NCI-H82 (cell line): ENCODE measurements around the gene PPP1R15A.
"Not testable (repeated sequence)": the region's sequence is repeated elsewhere in the genome, so short reads cannot be mapped to it uniquely, and the experiment has no call there.

Experiments used
- DNase-seq: peaks from one replicate; lab custom pipeline; 2025; lab: John Stamatoyannopoulos, UW

PPP1R15A gene

GRCh38 chr19:48881741-48882657 is 9.8 kb downstream of the PPP1R15A start:
- peak; percentile 75 for DNase-seq

GRCh38 chr19:48883726-48884125 is 11.5 kb downstream of the PPP1R15A start:
- no peak for DNase-seq

DNA sequence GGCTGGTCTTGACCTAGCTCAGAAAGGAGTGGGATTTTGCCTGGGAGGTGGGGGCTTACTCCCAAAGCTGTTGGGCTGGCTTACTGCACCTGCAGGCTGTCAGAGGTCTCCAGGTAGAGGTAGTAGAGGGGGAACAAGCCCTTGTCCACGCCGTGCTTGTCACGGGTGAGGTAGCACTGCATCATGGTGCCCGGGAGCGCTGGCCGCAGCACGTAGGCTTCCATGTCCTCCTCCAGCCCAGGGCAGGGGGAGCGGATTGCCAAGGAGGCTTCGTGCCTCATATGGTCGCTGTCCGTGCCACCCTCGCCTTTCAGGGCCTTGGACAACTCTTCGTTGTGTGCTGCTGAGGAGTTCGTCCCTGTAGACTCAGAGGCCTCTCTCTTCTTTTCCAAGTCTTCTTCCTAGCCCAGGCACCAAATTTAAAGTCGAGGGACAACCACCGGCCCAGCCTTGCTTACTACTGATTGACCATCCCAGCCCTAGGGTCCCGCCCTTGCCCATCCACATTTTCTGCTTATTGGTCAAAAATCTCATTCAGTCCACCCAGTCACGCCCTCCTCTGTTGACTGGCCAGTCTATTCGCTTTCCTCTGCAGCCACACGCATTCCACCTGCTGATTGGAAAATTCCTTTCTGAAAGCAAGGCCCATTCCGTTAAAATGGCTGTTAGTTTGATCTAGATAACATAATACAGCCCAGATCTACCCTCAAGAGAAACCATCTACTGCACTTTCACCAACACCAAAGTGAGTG is 15.8 kb downstream of the PPP1R15A start:
- DNase-seq: no peak

DNA sequence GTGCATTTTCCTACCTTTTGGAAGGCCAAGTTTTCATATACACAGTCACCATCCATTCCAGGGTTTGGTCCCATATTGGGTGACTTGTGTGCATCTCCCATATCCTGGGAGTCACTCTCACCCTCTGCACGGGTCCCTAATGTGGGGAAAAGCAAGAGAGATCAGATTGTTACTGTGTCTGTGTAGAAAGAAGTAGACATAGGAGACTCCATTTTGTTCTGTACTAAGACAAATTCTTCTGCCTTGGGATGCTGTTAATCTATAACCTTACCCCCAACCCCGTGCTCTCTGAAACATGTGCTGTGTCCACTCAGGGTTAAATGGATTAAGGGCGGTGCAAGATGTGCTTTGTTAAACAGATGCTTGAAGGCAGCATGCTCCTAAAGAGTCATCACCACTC is 17.3 kb downstream of the PPP1R15A start:
- not testable (repeated sequence) for DNase-seq

GRCh38 chr19:48890551-48890950 is 18.3 kb downstream of the PPP1R15A start:
- peak; percentile 50 for DNase-seq

DNA sequence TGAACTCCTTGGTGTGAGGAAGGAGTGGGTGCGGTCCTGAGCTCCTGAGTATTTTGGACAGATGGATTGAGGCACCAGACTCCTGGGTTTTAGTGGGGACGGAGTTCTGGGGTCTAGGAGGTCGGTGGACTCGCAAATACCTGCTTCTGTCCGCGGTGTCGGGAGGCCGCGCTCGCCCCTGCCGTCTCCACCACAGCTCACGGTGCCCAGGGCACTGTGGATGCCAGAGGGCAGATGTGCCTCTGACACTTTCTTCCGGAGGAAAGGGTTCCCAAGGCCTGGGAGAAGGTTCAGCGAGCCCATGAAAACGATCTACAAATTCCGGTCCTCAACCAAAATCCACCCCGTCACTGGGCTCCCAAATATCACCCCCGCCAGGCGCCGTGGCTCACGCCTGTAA is 23.0 kb downstream of the PPP1R15A start:
- DNase-seq: no peak

- DNase-seq: peak; percentile 31
Observed at GRCh38 chr19:48896191-48896720, 24.0 kb downstream of the PPP1R15A start.

GRCh38 chr19:48897181-48897580 is 25.0 kb downstream of the PPP1R15A start:
- no peak for DNase-seq

- peak; percentile 62 for DNase-seq
Observed at GRCh38 chr19:48899386-48899749, 27.1 kb downstream of the PPP1R15A start.

DNA sequence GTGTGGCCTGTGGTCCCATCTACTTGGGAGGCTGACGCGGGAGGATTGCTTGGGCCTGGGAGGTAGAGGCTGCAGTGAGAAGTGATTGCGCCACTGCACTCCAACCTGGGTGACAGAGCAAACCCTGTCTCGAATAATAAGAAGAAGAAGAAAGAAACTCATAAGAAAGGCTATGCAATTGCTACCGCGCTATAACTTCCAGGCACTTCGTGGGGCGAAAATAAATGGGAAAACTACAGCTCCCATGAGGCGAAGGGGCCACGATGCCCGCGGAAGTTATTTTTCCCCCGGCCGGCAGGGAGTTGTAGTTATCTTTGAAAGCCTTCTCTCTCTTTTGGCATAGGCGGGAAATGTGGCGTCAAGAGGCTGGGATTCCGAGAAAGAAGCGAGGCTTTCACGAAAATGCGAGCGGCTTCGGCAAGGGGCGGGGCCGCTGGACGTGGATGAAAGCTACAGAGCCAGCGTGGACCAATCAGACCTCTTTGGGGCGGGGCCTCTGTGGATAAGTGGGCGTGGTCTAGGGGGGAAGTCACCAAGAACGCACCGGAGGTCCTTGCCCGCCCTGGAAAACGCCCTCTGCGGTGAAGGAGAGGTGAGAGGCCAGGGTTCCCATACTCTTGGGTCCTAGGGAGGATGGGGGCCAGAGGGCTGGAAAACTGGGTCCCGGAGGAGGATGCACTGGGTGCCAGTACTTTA is 27.7 kb downstream of the PPP1R15A start, which contains the start of gene NUCB1:
NUCB1 (plus strand) TSS at position 532 of the 696 bp plus-strand sequence. CDS start 485 bp downstream, outside the sequence.
- DNase-seq: peak; percentile 99

DNA sequence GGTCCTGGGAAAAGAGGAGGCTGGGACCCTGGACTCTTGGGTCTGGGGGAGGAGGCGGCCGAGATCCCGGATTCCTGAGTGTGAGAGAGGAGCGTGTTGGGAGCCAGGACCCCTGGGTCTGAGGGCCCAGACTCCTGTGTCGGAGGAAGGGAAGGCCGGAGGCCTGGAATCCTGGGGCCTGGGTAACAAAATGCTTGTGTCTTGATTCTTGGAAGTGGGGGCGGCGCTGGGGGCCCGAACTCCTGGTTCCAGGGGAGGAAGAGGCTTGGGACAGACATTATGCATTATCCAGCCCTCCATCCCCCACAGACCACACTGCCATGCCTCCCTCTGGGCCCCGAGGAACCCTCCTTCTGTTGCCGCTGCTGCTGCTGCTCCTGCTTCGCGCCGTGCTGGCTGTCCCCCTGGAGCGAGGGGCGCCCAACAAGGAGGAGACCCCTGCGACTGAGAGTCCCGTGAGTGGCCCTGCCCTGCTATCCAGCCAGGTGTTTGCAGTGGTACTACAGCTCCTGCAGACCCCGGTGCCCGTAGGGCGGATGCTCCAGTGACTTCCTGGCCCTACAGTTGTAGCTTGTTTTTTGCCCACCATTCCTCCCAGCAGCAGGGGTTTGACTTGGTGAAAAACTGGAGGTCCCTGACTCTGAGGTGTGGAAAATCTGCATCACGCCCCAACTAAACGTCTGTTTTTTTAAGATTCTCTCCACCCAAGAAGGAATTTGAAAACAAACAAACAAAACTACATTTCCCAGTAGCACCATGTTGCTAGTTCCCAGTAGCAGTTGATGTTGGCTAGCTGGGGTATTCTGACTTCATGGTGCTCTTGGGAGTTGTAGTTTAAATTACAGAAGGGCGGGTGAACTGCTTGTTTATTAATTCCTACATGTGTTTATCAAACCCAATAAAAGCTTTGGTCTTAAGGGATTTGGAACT is 28.5 kb downstream of the PPP1R15A start:
- DNase-seq: peak; percentile 45

GRCh38 chr19:48902291-48902690 is 30.1 kb downstream of the PPP1R15A start:
- not testable (repeated sequence) for DNase-seq

DNA sequence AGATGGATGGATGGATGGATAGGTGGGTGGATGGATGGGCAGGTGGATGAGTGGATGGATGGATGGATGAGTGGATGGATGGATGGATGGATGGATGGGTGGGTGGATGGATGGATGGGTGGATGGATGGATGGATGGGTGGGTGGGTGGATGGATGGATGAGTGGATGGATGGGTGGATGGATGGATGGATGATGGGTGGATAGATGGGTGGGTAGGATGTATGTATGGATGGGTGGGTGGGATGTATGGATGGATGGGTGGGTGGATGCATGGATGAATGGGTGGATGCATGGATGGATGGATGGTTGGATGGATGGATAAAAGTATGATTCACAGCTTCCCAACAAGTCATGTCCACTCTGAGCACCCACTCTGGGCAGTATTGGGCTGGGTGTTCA is 31.6 kb downstream of the PPP1R15A start:
- DNase-seq: not testable (repeated sequence)

GRCh38 chr19:48905664-48906063 is 33.4 kb downstream of the PPP1R15A start:
- no peak for DNase-seq

DNA sequence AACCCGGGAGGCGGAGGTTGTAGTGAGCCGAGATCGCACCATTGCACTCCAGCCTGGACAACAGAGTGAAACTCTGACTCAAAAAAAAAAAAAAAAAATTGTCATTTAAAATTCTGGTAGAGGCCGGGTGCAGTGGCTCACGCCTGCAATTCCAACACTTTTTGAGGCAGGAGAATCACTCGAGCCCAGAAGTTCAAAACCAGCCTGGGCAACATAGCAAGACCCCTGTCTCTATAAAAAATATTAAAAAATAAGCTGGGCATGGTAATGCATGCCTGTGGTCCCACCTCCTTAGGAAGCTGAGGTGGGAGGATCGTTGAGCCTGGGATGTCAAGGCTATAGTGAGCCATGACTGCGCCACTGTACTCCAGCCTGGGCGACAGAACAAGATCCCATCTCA is 34.1 kb downstream of the PPP1R15A start:
- DNase-seq: no peak

DNA sequence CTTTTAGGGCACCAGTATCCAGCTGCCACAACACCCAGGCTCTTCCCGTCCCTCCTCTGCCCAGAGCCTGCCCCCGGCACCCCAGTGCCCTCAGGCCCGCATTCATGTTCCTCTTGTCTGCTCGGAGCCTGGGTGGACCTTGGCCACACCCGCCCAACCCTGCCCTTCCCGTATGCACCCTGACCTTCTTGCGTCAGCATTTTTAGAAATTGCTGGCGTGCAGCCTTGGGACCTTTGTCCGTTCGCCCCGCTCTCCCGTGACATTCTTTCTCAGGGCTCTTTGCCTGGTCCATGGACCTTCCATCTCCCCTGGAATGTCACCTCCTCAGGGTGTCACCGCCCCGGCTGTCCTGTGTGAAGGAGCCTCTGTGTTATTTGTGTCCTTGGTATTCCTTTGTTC is 35.5 kb downstream of the PPP1R15A start:
- no peak for DNase-seq

DNA sequence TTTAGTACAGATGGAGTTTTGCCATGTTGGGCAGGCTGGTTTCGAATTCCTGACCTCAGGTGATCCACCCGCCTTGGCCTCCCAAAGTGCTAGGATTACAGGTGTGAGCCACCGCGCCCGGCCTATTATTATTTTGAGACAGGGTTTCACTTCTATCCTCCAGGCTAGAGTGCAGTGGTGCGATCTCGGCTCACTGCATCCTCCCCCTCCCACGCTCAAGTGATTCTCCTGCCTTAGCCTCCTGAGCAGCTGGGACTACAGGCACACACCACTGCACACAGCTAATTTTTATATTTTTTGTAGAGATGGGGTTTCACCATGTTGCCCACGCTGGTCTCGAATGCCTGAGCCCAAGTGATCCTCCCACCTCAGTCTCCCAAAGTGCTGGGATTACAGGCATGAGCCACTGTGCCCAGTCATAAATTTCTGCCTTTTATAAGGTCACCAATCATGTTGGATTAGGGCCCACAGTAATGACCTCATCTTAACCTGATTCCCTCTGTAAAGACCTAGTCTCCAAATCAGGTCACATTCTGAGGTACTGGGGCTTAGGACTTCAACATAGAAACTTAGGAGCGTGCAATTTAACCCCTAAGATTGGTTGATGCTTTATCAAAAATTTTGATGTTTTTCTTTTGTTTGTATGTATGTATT is 37.3 kb downstream of the PPP1R15A start:
- DNase-seq: not testable (repeated sequence)

- no peak for DNase-seq
Observed at GRCh38 chr19:48910803-48911202, 38.6 kb downstream of the PPP1R15A start.

DNA sequence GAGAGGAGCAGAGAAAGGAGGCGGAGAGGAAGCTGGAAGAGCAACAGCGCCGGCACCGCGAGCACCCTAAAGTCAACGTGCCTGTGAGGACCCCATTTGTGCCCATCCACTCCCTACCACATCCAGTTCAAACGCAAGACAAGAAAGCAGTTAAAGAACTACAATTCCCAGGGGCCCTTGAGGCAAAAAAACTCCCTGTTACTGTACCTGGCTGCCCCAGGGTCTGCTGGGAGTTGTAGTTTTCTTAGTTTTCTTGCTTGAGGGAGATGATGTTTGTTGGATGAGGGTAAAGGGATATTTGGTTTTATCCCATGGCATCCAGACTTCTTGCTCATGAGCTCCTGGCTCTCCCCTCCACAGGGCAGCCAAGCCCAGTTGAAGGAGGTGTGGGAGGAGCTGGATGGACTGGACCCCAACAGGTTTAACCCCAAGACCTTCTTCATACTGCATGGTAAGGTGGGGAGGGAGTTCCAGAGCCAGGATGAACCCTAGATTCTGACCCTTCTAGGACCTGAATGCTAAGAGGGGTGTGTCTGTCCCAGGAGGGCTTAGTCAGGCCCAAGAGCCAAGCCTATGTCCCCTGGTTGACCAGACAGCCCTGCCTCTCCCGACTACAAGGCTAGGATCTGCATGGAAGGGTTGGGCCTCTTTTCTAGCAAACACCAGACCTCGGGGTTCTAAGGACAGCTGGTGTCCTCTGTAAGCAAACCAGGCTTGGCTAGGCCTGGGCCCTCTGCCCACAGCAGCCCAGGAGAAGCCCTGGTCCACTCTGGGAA is 41.1 kb downstream of the PPP1R15A start:
- peak; percentile 66 for DNase-seq

DNA sequence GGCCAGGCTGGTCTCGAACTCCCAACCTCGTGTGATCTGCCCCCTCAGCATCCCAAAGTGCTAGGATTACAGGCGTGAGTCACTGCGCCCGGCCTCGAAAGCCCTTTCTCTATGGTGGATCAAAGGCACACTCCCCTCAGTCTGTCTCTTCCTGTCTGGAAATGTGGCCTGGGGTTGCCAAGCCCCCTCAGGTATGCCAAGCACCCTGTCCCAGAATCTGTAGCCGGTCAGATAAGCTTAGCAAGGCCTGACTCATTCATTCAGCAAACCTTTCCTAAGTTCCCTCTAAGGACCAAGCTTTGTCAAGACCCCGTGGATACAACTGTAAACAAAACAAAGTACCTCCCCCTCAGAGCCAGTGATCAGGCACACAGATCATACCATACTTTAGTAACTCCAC is 42.0 kb downstream of the PPP1R15A start:
- DNase-seq: no peak
